ENCODE data around the gene OBI1. TPM values are rescaled to one million over a fixed set of nuclear protein-coding genes. Genes with fewer than 3 reads are reported as not detected.

OBI1 gene
- total RNA-seq, 4 donors from 2014 or later, result 5.8 to 14.7 (median 10.0) TPM

GRCh38 chr13:78600280-78600883 lies 58.6 kb downstream of the OBI1 start:
- ATAC-seq (ENCODE audit: low FRiP score) (no peak), DNase-seq (ENCODE audit: low spot score) (no peak)
- TF ChIP-seq CTCF (IDR thresholded peaks at IDR 0.05), result no peak

- no peak for TF ChIP-seq CTCF (IDR thresholded peaks at IDR 0.05)
- ATAC-seq (ENCODE audit: low FRiP score) (no peak), DNase-seq (ENCODE audit: low spot score) (no peak)
Measured at GRCh38 chr13:78599645-78600279, 59.2 kb downstream of the OBI1 start.

- ATAC-seq (ENCODE audit: low FRiP score) (no peak), DNase-seq (ENCODE audit: low spot score) (no peak)
- TF ChIP-seq CTCF (IDR thresholded peaks at IDR 0.05), result no peak
Measured at GRCh38 chr13:78598966-78599644, 59.9 kb downstream of the OBI1 start.

GRCh38 chr13:78598116-78598781 lies 60.7 kb downstream of the OBI1 start:
- ATAC-seq (ENCODE audit: low FRiP score), result no peak
- DNase-seq (ENCODE audit: low spot score), result no peak
- TF ChIP-seq CTCF (IDR thresholded peaks at IDR 0.05), result no peak

GRCh38 chr13:78597602-78597932 lies 61.4 kb downstream of the OBI1 start:
- DNase-seq (ENCODE audit: low spot score) (no peak), ATAC-seq (ENCODE audit: low FRiP score) (no peak)
- TF ChIP-seq CTCF (IDR thresholded peaks at IDR 0.05), result no peak

GRCh38 chr13:78596736-78597601 lies 62.0 kb downstream of the OBI1 start:
- ATAC-seq (ENCODE audit: low FRiP score) (no peak), DNase-seq (ENCODE audit: low spot score) (no peak)
- TF ChIP-seq CTCF (IDR thresholded peaks at IDR 0.05), result no peak
